Measurements from ENCODE around the gene HOXA6. TPM values are rescaled to one million over a fixed set of nuclear protein-coding genes. Genes with fewer than 3 reads are reported as not detected.

HOXA6 gene
- total RNA-seq, 1 experiment from 2014 or later, result 12.4 TPM

- Mint-ChIP-seq H3K27ac (ENCODE audit: unreplicated experiment) (no peak overlapping the region), H3K9me3 (ENCODE audit: low read depth, unreplicated experiment) (no peaks in the 10 kb centered on the region), H3K4me1 (ENCODE audit: low read depth, unreplicated experiment) (peaks cover 11% of the 10 kb centered on the region), H3K4me3 (ENCODE audit: low read depth, unreplicated experiment) (no peak overlapping the region), H3K27me3 (ENCODE audit: unreplicated experiment) (peaks cover 36% of the 10 kb centered on the region), H3K36me3 (ENCODE audit: insufficient read depth, unreplicated experiment) (peaks cover 18% of the 10 kb centered on the region)
- intact Hi-C loops (cut with micrococcal nuclease; ENCODE audit: unreplicated experiment), result loop anchor here (5.0 kb wide), 1 partner anchor 1263 kb away; no protein-coding TSS in a partner anchor
- DNase-seq, result no peak
- no peak for TF ChIP-seq CTCF (IDR thresholded peaks at IDR 0.05; ENCODE audit: unreplicated experiment)
- CTCF ChIA-PET, result no interaction called here
- no TSS peak for BruUV-seq (replicated peaks)
These were observed 7.6 kb upstream of the HOXA6 start for GRCh38 chr7:27154901-27155815.

DNA sequence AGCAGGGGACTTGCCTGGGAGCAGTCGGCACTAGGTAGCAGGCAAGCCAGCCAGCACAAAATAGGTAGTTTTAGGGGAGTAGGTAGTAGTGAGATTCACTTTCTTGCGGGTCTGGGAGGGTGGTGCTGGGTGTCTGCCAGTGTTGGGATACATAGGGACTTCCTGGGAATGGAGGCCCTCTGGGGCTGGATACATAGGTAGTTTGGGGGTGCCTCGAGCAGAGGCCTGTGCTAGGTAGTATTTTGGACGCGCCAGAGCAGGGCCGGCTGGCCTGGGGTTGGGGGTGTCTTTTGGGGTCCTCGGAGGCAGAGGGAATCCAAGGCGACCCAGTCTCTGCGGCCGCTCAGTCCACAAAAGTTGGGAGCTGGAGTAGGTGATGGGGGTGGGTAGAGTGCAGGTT, 6.8 kb upstream of the HOXA6 start:
- TF ChIP-seq CTCF (IDR thresholded peaks at IDR 0.05; ENCODE audit: unreplicated experiment), result no peak
- H3K27ac Mint-ChIP-seq (ENCODE audit: unreplicated experiment), result no peak overlapping the region
- CTCF ChIA-PET, result no interaction called here
- no peak for DNase-seq
- H3K27me3 Mint-ChIP-seq (ENCODE audit: unreplicated experiment), result peaks cover 36% of the 10 kb centered on the region
- no peak overlapping the region for H3K4me3 Mint-ChIP-seq (ENCODE audit: low read depth, unreplicated experiment)
- H3K9me3 Mint-ChIP-seq (ENCODE audit: low read depth, unreplicated experiment), result no peaks in the 10 kb centered on the region
- H3K4me1 Mint-ChIP-seq (ENCODE audit: low read depth, unreplicated experiment), result peaks cover 11% of the 10 kb centered on the region
- intact Hi-C loops (cut with micrococcal nuclease; ENCODE audit: unreplicated experiment), result loop anchor here (5.0 kb wide), 1 partner anchor 1262 kb away; no protein-coding TSS in a partner anchor
- H3K36me3 Mint-ChIP-seq (ENCODE audit: insufficient read depth, unreplicated experiment), result peaks cover 24% of the 10 kb centered on the region
- BruUV-seq (replicated peaks), result no TSS peak

DNA sequence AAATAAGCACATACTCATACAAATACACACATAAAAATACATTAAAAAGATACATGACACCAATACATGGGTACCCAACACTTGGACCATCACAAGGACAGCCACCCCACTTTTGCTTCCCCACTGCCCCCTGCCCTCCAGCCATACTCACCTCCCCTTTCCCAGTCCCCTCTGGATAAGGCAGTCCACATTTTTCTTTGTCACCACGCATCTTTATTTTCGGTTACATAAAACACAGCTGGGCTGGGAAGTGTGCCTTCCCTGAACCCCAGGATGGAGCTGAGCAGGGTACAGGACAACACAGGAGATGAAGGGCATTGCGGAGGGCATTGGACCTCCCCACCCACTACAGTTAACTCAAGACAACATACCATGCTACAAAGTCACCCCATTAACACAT, 6.0 kb upstream of the HOXA6 start:
- no peak for DNase-seq
- no peak for TF ChIP-seq CTCF (IDR thresholded peaks at IDR 0.05; ENCODE audit: unreplicated experiment)
- Mint-ChIP-seq H3K27ac (ENCODE audit: unreplicated experiment) (no peak overlapping the region), H3K4me1 (ENCODE audit: low read depth, unreplicated experiment) (peaks cover 11% of the 10 kb centered on the region), H3K36me3 (ENCODE audit: insufficient read depth, unreplicated experiment) (peaks cover 29% of the 10 kb centered on the region), H3K4me3 (ENCODE audit: low read depth, unreplicated experiment) (no peak overlapping the region), H3K9me3 (ENCODE audit: low read depth, unreplicated experiment) (no peaks in the 10 kb centered on the region), H3K27me3 (ENCODE audit: unreplicated experiment) (peaks cover 36% of the 10 kb centered on the region)
- intact Hi-C loops (cut with micrococcal nuclease; ENCODE audit: unreplicated experiment), result loop anchor here (5.0 kb wide), 1 partner anchor 1261 kb away; no protein-coding TSS in a partner anchor
- CTCF ChIA-PET, result no interaction called here
- no TSS peak for BruUV-seq (replicated peaks)

DNA sequence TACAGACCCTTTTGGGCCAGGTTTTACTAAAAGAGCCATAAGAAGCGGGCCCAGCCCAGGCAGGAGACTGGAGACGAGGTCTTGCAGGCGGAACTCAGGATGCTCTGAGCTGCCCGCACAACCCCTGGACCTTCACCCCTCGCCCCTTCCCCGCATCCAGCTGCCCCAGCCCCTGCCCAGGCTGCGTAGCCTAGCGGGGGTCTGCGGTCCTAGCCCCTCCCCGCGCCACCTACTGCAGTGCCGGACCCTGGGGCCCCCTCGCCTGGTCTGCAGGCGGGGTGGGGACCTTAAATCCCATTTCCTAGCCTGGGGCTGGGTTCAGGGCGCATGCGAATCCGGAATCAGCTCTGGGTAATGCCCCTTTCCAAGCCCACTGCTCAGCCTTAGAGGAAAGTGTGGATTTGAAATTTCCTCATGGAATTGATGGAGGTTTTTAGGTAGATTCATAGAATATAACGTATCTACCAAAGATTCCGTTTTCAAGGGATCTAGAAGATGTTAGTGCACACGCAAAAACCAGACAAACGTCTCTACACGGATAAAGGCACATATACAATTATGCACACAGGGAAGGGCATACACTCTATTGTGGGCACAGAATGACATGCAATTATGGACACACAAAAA, 5.4 kb upstream of the HOXA6 start:
- TF ChIP-seq CTCF (IDR thresholded peaks at IDR 0.05; ENCODE audit: unreplicated experiment), result no peak
- DNase-seq, result no peak
- no TSS peak for BruUV-seq (replicated peaks)
- H3K9me3 Mint-ChIP-seq (ENCODE audit: low read depth, unreplicated experiment), result no peaks in the 10 kb centered on the region
- peaks cover 35% of the 10 kb centered on the region for H3K36me3 Mint-ChIP-seq (ENCODE audit: insufficient read depth, unreplicated experiment)
- peaks cover 11% of the 10 kb centered on the region for H3K4me1 Mint-ChIP-seq (ENCODE audit: low read depth, unreplicated experiment)
- H3K27me3 Mint-ChIP-seq (ENCODE audit: unreplicated experiment), result peaks cover 36% of the 10 kb centered on the region
- CTCF ChIA-PET, result interaction anchor here (0.8 to 1.0 kb wide), 2 partner anchors 8 to 54 kb away, joined by 3 to 5 read pairs; no protein-coding TSS in a partner anchor
- no peak overlapping the region for H3K4me3 Mint-ChIP-seq (ENCODE audit: low read depth, unreplicated experiment)
- intact Hi-C loops (cut with micrococcal nuclease; ENCODE audit: unreplicated experiment), result loop anchor here (5.0 kb wide), 1 partner anchor 1261 kb away; no protein-coding TSS in a partner anchor
- no peak overlapping the region for H3K27ac Mint-ChIP-seq (ENCODE audit: unreplicated experiment)
